ENCODE data around the gene RSPO4. TPM values are rescaled to one million over a fixed set of nuclear protein-coding genes. Genes with fewer than 3 reads are reported as not detected.

The RSPO4 gene
- total RNA-seq, 2 experiments from 2014 or later: not detected

DNA sequence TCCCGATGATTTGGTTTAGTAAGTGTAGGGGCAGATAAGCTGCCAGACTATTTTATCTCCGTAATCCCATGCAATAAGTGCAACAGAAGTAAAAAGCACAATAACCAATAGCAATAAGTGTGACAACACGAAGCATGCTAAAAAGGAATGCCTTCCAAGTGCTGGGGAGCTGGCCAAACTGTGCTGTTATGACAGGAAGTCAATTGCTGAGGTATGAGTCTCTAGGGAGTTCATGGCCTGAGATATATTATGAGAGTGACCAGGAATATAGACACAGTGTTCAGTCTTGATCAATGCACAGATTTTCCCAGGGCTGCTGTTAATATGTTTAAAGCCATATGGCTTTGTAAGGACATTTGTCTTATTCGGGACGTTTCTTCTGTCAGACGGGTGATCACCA, 75.4 kb downstream of the RSPO4 start:
- BruUV-seq (replicated peaks): no TSS peak
- peaks cover 13% of the 10 kb centered on the region for H3K9me3 ChIP-seq (ENCODE audit: low read length)
- DNase-seq (ENCODE audit: low spot score): no peak
- H4K20me1 ChIP-seq (ENCODE audit: insufficient read depth, low read length): no peaks in the 10 kb centered on the region
- intact Hi-C loops (cut with micrococcal nuclease; ENCODE audit: unreplicated experiment): no loop called here
- H3K27ac ChIP-seq (ENCODE audit: low read depth, low read length, poor library complexity, severe bottlenecking): no peak overlapping the region
- ChIA-PET POLR2A (no interaction called here), CTCF (ENCODE audit: unreplicated experiment) (no interaction called here)
- no peaks in the 10 kb centered on the region for H3K9me2 ChIP-seq (ENCODE audit: insufficient read depth, low read length)
- H3K79me2 ChIP-seq (ENCODE audit: insufficient read depth, low read depth, low read length): no peaks in the 10 kb centered on the region
- no peak overlapping the region for H3K4me3 ChIP-seq (ENCODE audit: low read depth, low read length, poor library complexity, severe bottlenecking)
- H2AFZ ChIP-seq (ENCODE audit: low read length): no peak overlapping the region
- no peaks in the 10 kb centered on the region for H3K36me3 ChIP-seq (ENCODE audit: insufficient read depth, low read length)
- H3K4me1 ChIP-seq (ENCODE audit: insufficient read depth, low read length, poor library complexity, severe bottlenecking): no peaks in the 10 kb centered on the region
- H3K4me2 ChIP-seq (ENCODE audit: low read length): no peak overlapping the region
- TF ChIP-seq EZH2phosphoT487 (IDR thresholded peaks at IDR 0.05; ENCODE audit: borderline replicate concordance, low read depth, low read length) (no peak), CTCF (conservative IDR thresholded peaks at IDR 0.05; ENCODE audit: low read length) (no peak)

GRCh38 chr20:925516-925915, 76.6 kb downstream of the RSPO4 start:
- Histone ChIP-seq H3K4me1 (ENCODE audit: insufficient read depth, low read length, poor library complexity, severe bottlenecking) (no peaks in the 10 kb centered on the region), H3K9me2 (ENCODE audit: insufficient read depth, low read length) (no peaks in the 10 kb centered on the region), H3K79me2 (ENCODE audit: insufficient read depth, low read depth, low read length) (no peaks in the 10 kb centered on the region), H3K27ac (ENCODE audit: low read depth, low read length, poor library complexity, severe bottlenecking) (no peak overlapping the region), H3K36me3 (ENCODE audit: insufficient read depth, low read length) (no peaks in the 10 kb centered on the region), H3K9me3 (ENCODE audit: low read length) (peaks cover 5% of the 10 kb centered on the region; the same call in 1 of the 2 replicates), H3K4me3 (ENCODE audit: low read depth, low read length, poor library complexity, severe bottlenecking) (no peak overlapping the region), H2AFZ (ENCODE audit: low read length) (no peak overlapping the region), H3K4me2 (ENCODE audit: low read length) (no peak overlapping the region), H4K20me1 (ENCODE audit: insufficient read depth, low read length) (no peaks in the 10 kb centered on the region)
- intact Hi-C loops (cut with micrococcal nuclease; ENCODE audit: unreplicated experiment): no loop called here
- POLR2A ChIA-PET: no interaction called here
- DNase-seq (ENCODE audit: low spot score): no peak
- CTCF ChIA-PET (ENCODE audit: unreplicated experiment): no interaction called here
- TF ChIP-seq CTCF (conservative IDR thresholded peaks at IDR 0.05; ENCODE audit: low read length) (no peak), EZH2phosphoT487 (IDR thresholded peaks at IDR 0.05; ENCODE audit: borderline replicate concordance, low read depth, low read length) (no peak)
- BruUV-seq (replicated peaks): no TSS peak

- intact Hi-C loops (cut with micrococcal nuclease; ENCODE audit: unreplicated experiment): no loop called here
- ChIA-PET CTCF (ENCODE audit: unreplicated experiment) (no interaction called here), POLR2A (no interaction called here)
- Histone ChIP-seq H4K20me1 (ENCODE audit: insufficient read depth, low read length) (no peaks in the 10 kb centered on the region), H2AFZ (ENCODE audit: low read length) (no peak overlapping the region), H3K9me2 (ENCODE audit: insufficient read depth, low read length) (no peaks in the 10 kb centered on the region), H3K4me1 (ENCODE audit: insufficient read depth, low read length, poor library complexity, severe bottlenecking) (no peaks in the 10 kb centered on the region), H3K9me3 (ENCODE audit: low read length) (no peaks in the 10 kb centered on the region), H3K4me3 (ENCODE audit: low read depth, low read length, poor library complexity, severe bottlenecking) (no peak overlapping the region), H3K36me3 (ENCODE audit: insufficient read depth, low read length) (no peaks in the 10 kb centered on the region), H3K4me2 (ENCODE audit: low read length) (no peak overlapping the region), H3K27ac (ENCODE audit: low read depth, low read length, poor library complexity, severe bottlenecking) (no peak overlapping the region), H3K79me2 (ENCODE audit: insufficient read depth, low read depth, low read length) (no peaks in the 10 kb centered on the region)
- TF ChIP-seq EZH2phosphoT487 (IDR thresholded peaks at IDR 0.05; ENCODE audit: borderline replicate concordance, low read depth, low read length) (no peak), CTCF (conservative IDR thresholded peaks at IDR 0.05; ENCODE audit: low read length) (no peak)
- DNase-seq (ENCODE audit: low spot score): no peak
- no TSS peak for BruUV-seq (replicated peaks)
Observed at GRCh38 chr20:924639-925038, 77.5 kb downstream of the RSPO4 start.

Data from OCI-LY7 (cell line).